T-cell (primary cell): ENCODE data around the gene ATP6V1B1. TPM values are rescaled to one million over a fixed set of nuclear protein-coding genes. Genes with fewer than 3 reads are reported as not detected.
A peak's percentile ranks its signal among the peaks of the same experiment; 100 is the strongest.

Source experiments
- ATAC-seq, 4 experiments: fragments of 200-7000 bp in 3 of 4; fragments of 150-1000 bp in 1 of 4; cut with Tn5 transposase; replicated peaks in 1 of 4; 1 replicate in 3 of 4; 2 replicates in 1 of 4; pipeline ENCODE4 v1.10.0; 2021; ENCODE audit warnings: moderate library complexity in 3 of 4, mild to moderate bottlenecking in 2 of 4, moderate number of reproducible peaks in 1 of 4
- CTCF ChIA-PET, 2 donors: fragments of 300-600 bp; sonication (Branson Sonifier 250); formaldehyde crosslinking; loops; one replicate each; lab custom pipeline; 2022; ENCODE audit warnings: antibody characterized with exemption in 2 of 2; lab: Charles Lee
- POLR2A ChIA-PET, 2 donors: fragments of 300-600 bp; sonication (Branson Sonifier 250); formaldehyde crosslinking; loops; one replicate each; lab custom pipeline; 2022; ENCODE audit warnings: antibody characterized with exemption in 2 of 2; lab: Charles Lee
- DNase-seq, 35 experiments: peaks; one replicate each; pipeline versions ENCODE4 v3.0.0 to v3.0.0-alpha.2; 2013 to 2023
- H3K27ac ChIP-seq: one replicate; pipeline ENCODE4 v1.5.1; 2013; ENCODE audit warnings: low read length
- H3K27me3 ChIP-seq, 2 experiments: replicated peaks in 1 of 2; 1 replicate in 1 of 2; 2 replicates in 1 of 2; pipeline versions ENCODE4 v1.6.1 to v1.7.0; 2013; ENCODE audit warnings: low read length in 1 of 2, mixed read lengths in 1 of 2; ENCODE audit not compliant: control insufficient read depth in 2 of 2, insufficient read depth in 2 of 2; ENCODE audit errors: extremely low read depth in 1 of 2
- H3K36me3 ChIP-seq, 2 donors: 1 replicate in 1 of 2; 2 replicates in 1 of 2; pipeline versions ENCODE4 v1.6.1 to v1.7.0; 2013; ENCODE audit warnings: low read length in 1 of 2; ENCODE audit not compliant: control insufficient read depth in 2 of 2, insufficient read depth in 1 of 2; ENCODE audit errors: extremely low read depth in 1 of 2
- H3K4me1 ChIP-seq, 2 experiments: 1 replicate in 1 of 2; 2 replicates in 1 of 2; pipeline versions ENCODE4 v1.6.1 to v1.7.0; 2013; ENCODE audit warnings: low read length in 2 of 2, mixed read lengths in 1 of 2; ENCODE audit not compliant: insufficient read depth in 2 of 2, control insufficient read depth in 1 of 2; ENCODE audit errors: extremely low read depth in 1 of 2
- H3K4me3 ChIP-seq, 2 donors: 1 replicate in 1 of 2; 2 replicates in 1 of 2; pipeline versions ENCODE4 v1.5.1 to v1.7.0; 2013; ENCODE audit warnings: mild to moderate bottlenecking in 2 of 2, low read length in 1 of 2, moderate library complexity in 1 of 2; ENCODE audit not compliant: control insufficient read depth in 1 of 2; ENCODE audit errors: extremely low read depth in 1 of 2
- H3K9me3 ChIP-seq: 2 replicates; pipeline ENCODE4 v1.7.0; 2013
- H3K27ac Mint-ChIP-seq, 2 donors: one replicate each; pipeline ENCODE4 v1.8.0; 2020 to 2021; ENCODE audit warnings: mild to moderate bottlenecking in 2 of 2, mixed read lengths in 2 of 2
- H3K27me3 Mint-ChIP-seq, 2 donors: one replicate each; pipeline ENCODE4 v1.8.0; 2021 to 2022; ENCODE audit warnings: mixed read lengths in 2 of 2
- H3K36me3 Mint-ChIP-seq: one replicate; pipeline ENCODE4 v1.8.0; 2021; ENCODE audit warnings: mixed read lengths
- H3K4me1 Mint-ChIP-seq, 3 donors: one replicate each; pipeline ENCODE4 v1.8.0; 2020 to 2022; ENCODE audit warnings: mixed read lengths in 3 of 3, mild to moderate bottlenecking in 1 of 3
- H3K4me3 Mint-ChIP-seq, 3 donors: one replicate each; pipeline ENCODE4 v1.8.0; 2020 to 2022; ENCODE audit warnings: mild to moderate bottlenecking in 3 of 3, mixed read lengths in 3 of 3, moderate library complexity in 3 of 3
- H3K9me3 Mint-ChIP-seq, 3 donors: one replicate each; pipeline ENCODE4 v1.8.0; 2020 to 2022; ENCODE audit warnings: mixed read lengths in 3 of 3
- WGBS: methylation state at CpG from one replicate; pipeline ENCODE4 v1.1.5; 2013; ENCODE audit warnings: missing lambda C conversion rate; ENCODE audit not compliant: insufficient coverage; 5-methylcytosine and 5-hydroxymethylcytosine counted together
- total RNA-seq, 35 experiments: library from RNA in 6 of 35; stranded (reverse) in 6 of 35; fragments of 120-200 nt in 1 of 35; gene quantifications; one replicate each; pipeline versions ENCODE4 v1.2.1 to v1.2.4 and lab custom pipeline; 2013 to 2026

Gene ATP6V1B1
- total RNA-seq, 5 donors from 2014 or later (not counting 1 experiment from before 2014, with no cell fraction given): not detected

- no peak overlapping the region for H3K27ac ChIP-seq
- WGBS: 81% methylated on average over 14 of the region's 14 CpGs
- H3K36me3 ChIP-seq: no peaks in the 10 kb centered on the region
- Mint-ChIP-seq H3K27ac (no peak overlapping the region), H3K4me1 (peaks cover 10 to 14% (median 11%) of the 10 kb centered on the region in 3 donors), H3K36me3 (no peaks in the 10 kb centered on the region), H3K9me3 (no peaks in the 10 kb centered on the region), H3K4me3 (no peak overlapping the region), H3K27me3 (peaks cover 26 to 56% of the 10 kb centered on the region in 2 donors)
- H3K4me3 ChIP-seq: no peak overlapping the region
- H3K9me3 ChIP-seq: no peaks in the 10 kb centered on the region
- ChIA-PET POLR2A (no interaction called here), CTCF (interaction anchor here (0.6 to 0.7 kb wide), 2 partner anchors 35 to 1145 kb away, joined by 4 to 5 read pairs; no protein-coding TSS in a partner anchor)
- peaks cover 1 to 86% of the 10 kb centered on the region in 2 experiments for H3K27me3 ChIP-seq
- H3K4me1 ChIP-seq: peaks cover 2 to 21% of the 10 kb centered on the region in 2 experiments
- no peak for ATAC-seq
- DNase-seq: peak in 1 of 35 experiments; percentile 7
Observed at GRCh38 chr2:70960833-70961647, 25.3 kb downstream of the ATP6V1B1 start.

GRCh38 chr2:70961648-70961994 is 25.9 kb downstream of the ATP6V1B1 start:
- peaks cover 0 to 81% of the 10 kb centered on the region in 2 experiments for H3K27me3 ChIP-seq
- H3K4me3 ChIP-seq: no peak overlapping the region
- peaks cover 10 to 14% (median 11%) of the 10 kb centered on the region in 3 donors for H3K4me1 Mint-ChIP-seq
- ATAC-seq: no peak
- no peak overlapping the region for H3K27ac ChIP-seq
- no peaks in the 10 kb centered on the region for H3K36me3 Mint-ChIP-seq
- H3K4me3 Mint-ChIP-seq: no peak overlapping the region
- H3K27me3 Mint-ChIP-seq: peaks cover 22 to 52% of the 10 kb centered on the region in 2 donors
- H3K4me1 ChIP-seq: peaks cover 2 to 21% of the 10 kb centered on the region in 2 experiments
- WGBS: 71% methylated on average over 2 of the region's 4 CpGs
- H3K27ac Mint-ChIP-seq: no peak overlapping the region
- DNase-seq: no peak
- no peaks in the 10 kb centered on the region for H3K36me3 ChIP-seq
- ChIA-PET CTCF (no interaction called here), POLR2A (interaction anchor here in 1 of 2 donors (0.6 kb wide), 1 partner anchor 561 kb away, joined by 3 read pairs; no protein-coding TSS in a partner anchor)
- no peaks in the 10 kb centered on the region for H3K9me3 ChIP-seq
- H3K9me3 Mint-ChIP-seq: no peaks in the 10 kb centered on the region

GRCh38 chr2:70962211-70962884 is 26.6 kb downstream of the ATP6V1B1 start:
- ChIA-PET POLR2A (interaction anchor here in 1 of 2 donors (0.6 kb wide), 1 partner anchor 561 kb away, joined by 3 read pairs; no protein-coding TSS in a partner anchor), CTCF (no interaction called here)
- no peaks in the 10 kb centered on the region for H3K36me3 ChIP-seq
- peaks cover 3 to 78% of the 10 kb centered on the region in 2 experiments for H3K27me3 ChIP-seq
- Mint-ChIP-seq H3K4me1 (peaks cover 10 to 14% (median 11%) of the 10 kb centered on the region in 3 donors), H3K9me3 (no peaks in the 10 kb centered on the region), H3K36me3 (no peaks in the 10 kb centered on the region), H3K27ac (no peak overlapping the region), H3K4me3 (no peak overlapping the region), H3K27me3 (peaks cover 21 to 44% of the 10 kb centered on the region in 2 donors)
- 76% methylated on average over 9 of the region's 12 CpGs for WGBS
- ATAC-seq: no peak
- no peak overlapping the region for H3K4me3 ChIP-seq
- no peaks in the 10 kb centered on the region for H3K9me3 ChIP-seq
- peaks cover 2 to 21% of the 10 kb centered on the region in 2 experiments for H3K4me1 ChIP-seq
- peak in 1 of 35 experiments; percentile 10 for DNase-seq
- H3K27ac ChIP-seq: no peak overlapping the region

- DNase-seq: no peak
- no peak for ATAC-seq
- Mint-ChIP-seq H3K27me3 (peaks cover 17 to 38% of the 10 kb centered on the region in 2 donors), H3K4me3 (peak overlapping the region in 1 of 3 donors; percentile 82), H3K27ac (no peak overlapping the region), H3K4me1 (peaks cover 9 to 14% (median 10%) of the 10 kb centered on the region in 3 donors), H3K36me3 (no peaks in the 10 kb centered on the region), H3K9me3 (no peaks in the 10 kb centered on the region)
- ChIA-PET CTCF (interaction anchor here (1.0 to 1.4 kb wide), 4 partner anchors 15 to 93 kb away, joined by 3 to 6 read pairs (median 4); no protein-coding TSS in a partner anchor), POLR2A (no interaction called here)
- Histone ChIP-seq H3K27ac (no peak overlapping the region), H3K4me3 (no peak overlapping the region), H3K36me3 (no peaks in the 10 kb centered on the region), H3K27me3 (peaks cover 3 to 71% of the 10 kb centered on the region in 2 experiments), H3K9me3 (no peaks in the 10 kb centered on the region), H3K4me1 (peaks cover 2 to 19% of the 10 kb centered on the region in 2 experiments)
- 71% methylated on average over 8 of the region's 18 CpGs for WGBS
Observed at GRCh38 chr2:70962885-70963878, 27.5 kb downstream of the ATP6V1B1 start.

- Histone ChIP-seq H3K4me1 (peaks cover 2 to 15% of the 10 kb centered on the region in 2 experiments), H3K36me3 (no peaks in the 10 kb centered on the region), H3K27ac (no peak overlapping the region), H3K27me3 (peaks cover 3 to 62% of the 10 kb centered on the region in 2 experiments), H3K9me3 (no peaks in the 10 kb centered on the region), H3K4me3 (no peak overlapping the region)
- ATAC-seq (no peak), DNase-seq (peak in 1 of 35 experiments; percentile 6)
- Mint-ChIP-seq H3K4me3 (peak overlapping the region in 1 of 3 donors; percentile 82), H3K27me3 (peaks cover 17 to 31% of the 10 kb centered on the region in 2 donors), H3K9me3 (no peaks in the 10 kb centered on the region), H3K36me3 (no peaks in the 10 kb centered on the region), H3K4me1 (peaks cover 6 to 9% (median 7%) of the 10 kb centered on the region in 3 donors), H3K27ac (no peak overlapping the region)
- ChIA-PET CTCF (interaction anchor here (0.6 to 1.4 kb wide), 11 partner anchors 8 to 1360 kb away, joined by 3 to 8 read pairs (median 4); no protein-coding TSS in a partner anchor), POLR2A (no interaction called here)
- no CpG with 5 or more reads among the region's 4 CpGs for WGBS
Observed at GRCh38 chr2:70964133-70964532, 28.4 kb downstream of the ATP6V1B1 start.
